Lower leg skin (tissue), 3 donors: ENCODE measurements around the gene TRAP1.

Experiments used
- CTCF ChIP-seq, 3 donors: fragments of 450-650 bp; IDR thresholded peaks; one replicate each; pipeline ENCODE4 v1.5.1; 2016; ENCODE audit warnings: antibody characterized with exemption in 3 of 3, mild to moderate bottlenecking in 3 of 3, moderate library complexity in 2 of 3
- POLR2A ChIP-seq, 2 donors: fragments of 450-650 bp; IDR thresholded peaks; one replicate each; pipeline ENCODE4 v1.6.1; 2016 to 2017; ENCODE audit warnings: antibody characterized with exemption in 2 of 2, mild to moderate bottlenecking in 1 of 2, moderate library complexity in 1 of 2

DNA sequence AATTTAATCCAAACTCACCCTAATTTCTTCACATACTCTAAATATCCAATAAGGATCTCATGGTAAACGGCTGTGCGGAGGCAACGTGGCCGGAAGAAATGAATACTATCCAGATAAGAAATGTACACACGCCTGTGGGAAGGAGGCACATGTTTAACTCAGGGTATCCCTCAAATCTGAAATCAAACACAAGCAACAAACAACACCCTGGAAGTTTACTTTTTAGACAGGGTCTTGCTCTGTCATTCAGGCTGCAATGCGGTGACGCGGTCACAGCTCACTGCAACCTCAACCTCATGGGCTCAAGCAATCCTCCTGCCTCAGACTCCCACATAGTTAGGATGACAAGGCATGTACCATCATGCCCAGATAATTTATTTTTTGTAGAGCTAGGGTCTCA, 21.2 kb upstream of the TRAP1 start:
- no peak for TF ChIP-seq CTCF (IDR thresholded peaks at IDR 0.05)
- TF ChIP-seq POLR2A (IDR thresholded peaks at IDR 0.05), result no peak
